Pancreas (tissue), 10 donors: Measurements from ENCODE around the gene PLA2G4E. TPM values are rescaled to one million over a fixed set of nuclear protein-coding genes. Genes with fewer than 3 reads are reported as not detected.

ENCODE experiments used
- ATAC-seq, 4 donors: fragments of 200-7000 bp; cut with Tn5 transposase; one replicate each; pipeline versions ENCODE4 v1.8.0 to v1.9.1; 2020; ENCODE audit warnings: mild to moderate bottlenecking in 4 of 4, moderate library complexity in 4 of 4
- DNase-seq, 6 donors: peaks; one replicate each; pipeline ENCODE4 v3.0.0-alpha.2; 2020
- FAIRE-seq: peaks from 2 replicates; lab custom pipeline; 2012; peaks lifted over from hg19 to GRCh38; lab: Jason Lieb, UNC
- H3K27ac ChIP-seq, 4 donors: fragments of 200-600 bp; sonication (generic); 1 replicate in 3 of 4; 2 replicates in 1 of 4; pipeline versions ENCODE4 v1.5.0 to v1.8.0; 2020
- H3K27me3 ChIP-seq, 4 donors: fragments of 200-600 bp; one replicate each; pipeline ENCODE4 v1.8.0; 2021
- H3K36me3 ChIP-seq, 3 donors: fragments of 200-600 bp; sonication (generic) in 1 of 3; one replicate each; pipeline versions ENCODE4 v1.5.0 to v1.8.0; 2020 to 2021
- H3K4me1 ChIP-seq, 3 donors: fragments of 200-600 bp; one replicate each; pipeline ENCODE4 v1.8.0; 2021
- H3K4me3 ChIP-seq, 4 donors: fragments of 200-600 bp; sonication (generic) in 2 of 4; one replicate each; pipeline versions ENCODE4 v1.5.0 to v1.8.0; 2020 to 2021
- H3K9me3 ChIP-seq, 4 donors: fragments of 200-600 bp; one replicate each; pipeline ENCODE4 v1.8.0; 2021
- CTCF ChIP-seq, 4 donors: fragments of 200-600 bp; sonication (generic) in 3 of 4; IDR thresholded peaks; one replicate each; pipeline versions ENCODE4 v1.5.0 to v1.8.0; 2021; ENCODE audit warnings: antibody characterized with exemption in 4 of 4
- WGBS, 2 donors: extraction: QIAGEN DNeasy Blood & Tissue Kit; methylation state at CpG; one replicate each; pipeline ENCODE4 v1.1.7; 2013; 5-methylcytosine and 5-hydroxymethylcytosine counted together
- intact Hi-C, 3 donors: fragments of 100-400 bp; cut with DNase I; formaldehyde crosslinking; loops; one replicate each; pipeline versions ENCODE4 v1.11.1 to v1.14.2; 2022
- polyA plus RNA-seq, 2 donors: library from polyadenylated mRNA; stranded (reverse); fragments of 200-250 nt; gene quantifications; one replicate each; pipeline ENCODE4 v1.2.3, GENCODE V29; 2013
- total RNA-seq, 6 donors: library from RNA; stranded (reverse); fragmentation: NEBNext Ultra II Directional in 4 of 6; extraction: Animal tissue kit (Norgen Biotek cat#: 25700) in 4 of 6; gene quantifications; one replicate each; pipeline versions ENCODE4 v1.2.1 to v1.2.4, GENCODE V29; 2021 to 2023
- donor health status: healthy with polysubstance abuse.
- donor health status: DM: no; HTN: no; CAD: no; lungs with moderate emphysema.
- donor health status: DM: no; HTN: no; CAD: no.
- donor health status: control.
- donor health status: control.
- donor health status: Bipolar disorder and iron deficiency.
- donor health status: DM: yes; HTN: yes; CAD: no.
- donor health status: DM: no; HTN: no; CAD: no.
- donor health status: DM: no; HTN: no; CAD: no.
- donor health status: DM: yes; HTN: yes; CAD: no.

PLA2G4E gene
- total and polyA plus RNA-seq, 8 donors: 0.05 to 0.06 TPM; not detected in 6

DNA sequence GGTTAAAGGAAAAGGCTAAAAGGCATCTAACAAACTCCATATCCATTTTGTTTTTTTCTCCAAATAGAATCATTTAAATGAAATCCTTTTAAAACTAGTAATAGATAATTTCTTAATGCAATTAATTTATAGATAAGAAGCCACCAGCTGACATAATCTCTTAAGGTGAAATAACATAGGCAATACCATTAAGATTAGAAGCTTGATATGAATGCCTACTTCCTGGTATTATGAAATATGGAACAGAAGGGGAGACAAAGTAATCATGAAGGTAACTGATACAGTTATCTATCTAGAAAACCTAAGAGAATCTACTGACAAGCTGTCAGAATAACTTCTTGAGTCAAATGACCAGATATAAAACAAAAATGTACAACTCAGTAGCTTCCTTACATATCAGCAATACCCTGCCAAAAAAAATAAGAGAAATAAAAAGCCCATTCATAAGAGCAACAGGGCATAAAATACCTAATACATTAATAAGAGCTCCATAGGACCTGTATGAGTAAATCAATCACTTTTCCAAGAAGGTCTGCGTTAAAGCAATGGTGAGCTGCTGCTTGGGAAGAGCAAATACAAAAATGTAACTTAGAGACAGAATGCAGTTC, 59.1 kb downstream of the PLA2G4E start:
- Histone ChIP-seq H3K4me3 (peak overlapping the region in 2 of 4 donors; percentile 1 to 2), H3K27me3 (no peaks in the 10 kb centered on the region), H3K9me3 (no peaks in the 10 kb centered on the region), H3K36me3 (no peaks in the 10 kb centered on the region), H3K4me1 (peaks cover 6 to 37% (median 20%) of the 10 kb centered on the region in 3 donors), H3K27ac (peak overlapping the region in 3 of 4 donors; percentile 63 to 86 (median 84))
- ATAC-seq: peak in 1 of 4 donors; percentile 21
- no peak for DNase-seq
- WGBS, 2 donors: 68% methylated on average over 1 of the region's 1 CpG
- no peak for TF ChIP-seq CTCF (IDR thresholded peaks at IDR 0.05)
- no peak for FAIRE-seq
- intact Hi-C loops: no loop called here

- FAIRE-seq: no peak
- peak overlapping the region; percentile 51 to 86 (median 74) for H3K27ac ChIP-seq
Measured at GRCh38 chr15:41961001-41961518, 59.8 kb downstream of the PLA2G4E start.

GRCh38 chr15:41958002-41958420, 62.8 kb downstream of the PLA2G4E start:
- H3K4me1 ChIP-seq: peaks cover 11 to 41% (median 30%) of the 10 kb centered on the region in 3 donors
- no peak for FAIRE-seq
- peak in 1 of 6 donors; percentile 4 for DNase-seq
- intact Hi-C loops: no loop called here
- no peak for TF ChIP-seq CTCF (IDR thresholded peaks at IDR 0.05)
- peaks cover 0 to 6% (median 0%) of the 10 kb centered on the region in 3 donors for H3K36me3 ChIP-seq
- H3K27me3 ChIP-seq: no peaks in the 10 kb centered on the region
- no peak overlapping the region for H3K4me3 ChIP-seq
- no peaks in the 10 kb centered on the region for H3K9me3 ChIP-seq
- H3K27ac ChIP-seq: peak overlapping the region in 2 of 4 donors; percentile 4 to 31
- no peak for ATAC-seq
- WGBS, 2 donors: 52 to 55% methylated on average over 7 of the region's 7 CpGs

More at GRCh38 chr15:41961001-41961518, 59.8 kb downstream of the PLA2G4E start:
- WGBS, 2 donors: 20 to 23% methylated on average over 2 of the region's 2 CpGs
- Histone ChIP-seq H3K9me3 (no peaks in the 10 kb centered on the region), H3K27me3 (no peaks in the 10 kb centered on the region), H3K4me3 (peak overlapping the region in 2 of 4 donors; percentile 1 to 2), H3K4me1 (peaks cover 5 to 36% (median 24%) of the 10 kb centered on the region in 3 donors), H3K36me3 (no peaks in the 10 kb centered on the region)
- ATAC-seq (peak; percentile 76 to 88 (median 82)), DNase-seq (no peak)
- TF ChIP-seq CTCF (IDR thresholded peaks at IDR 0.05): no peak
- intact Hi-C loops: no loop called here

DNA sequence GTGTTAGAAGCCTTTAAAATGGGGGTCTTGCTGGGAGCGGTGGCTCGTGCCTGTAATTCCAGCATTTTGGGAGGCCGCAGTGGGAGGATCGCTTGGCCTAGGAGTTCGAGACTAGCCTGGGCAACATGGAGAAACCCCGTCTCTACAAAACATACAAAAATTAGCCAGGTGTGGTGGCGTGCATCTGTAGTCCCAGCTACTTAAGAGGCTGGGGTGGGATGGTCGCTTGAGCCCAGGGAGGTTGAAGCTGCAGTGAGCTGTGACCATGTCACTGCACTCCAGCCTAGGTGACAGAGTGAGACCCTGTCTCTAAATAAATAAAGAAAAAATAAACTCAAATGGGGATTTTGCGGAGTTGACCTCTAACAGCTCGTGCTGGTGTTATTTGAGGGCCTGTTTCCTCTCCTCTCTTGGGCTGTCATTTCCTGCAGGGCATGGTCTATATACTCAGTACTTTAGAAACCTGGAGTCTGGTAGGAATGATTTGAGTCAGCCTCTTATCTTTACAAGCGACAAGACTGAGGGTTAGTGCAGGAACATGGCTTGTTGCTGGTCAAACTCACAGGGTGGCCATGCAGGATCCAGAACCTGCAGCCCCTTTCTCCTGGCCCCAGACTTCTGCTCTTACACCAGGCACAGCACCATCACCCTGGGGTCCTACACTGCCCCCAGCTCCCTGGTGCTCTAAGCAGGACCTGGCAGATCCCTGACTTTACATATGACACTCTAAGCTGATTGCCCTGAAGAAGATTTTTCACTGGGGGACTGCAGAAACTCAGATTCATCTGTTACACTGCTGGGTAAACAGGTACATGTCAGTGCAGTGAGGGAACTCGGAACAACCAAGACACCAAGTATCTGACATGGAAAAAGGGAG, 63.6 kb downstream of the PLA2G4E start:
- no peak for TF ChIP-seq CTCF (IDR thresholded peaks at IDR 0.05)
- no peaks in the 10 kb centered on the region for H3K27me3 ChIP-seq
- peaks cover 11 to 40% (median 28%) of the 10 kb centered on the region in 3 donors for H3K4me1 ChIP-seq
- intact Hi-C loops: no loop called here
- WGBS, 2 donors: 77 to 78% methylated on average over 12 of the region's 12 CpGs
- no peak overlapping the region for H3K4me3 ChIP-seq
- DNase-seq (peak in 1 of 6 donors; percentile 7), ATAC-seq (peak in 1 of 4 donors; percentile 5), FAIRE-seq (no peak)
- H3K27ac ChIP-seq: peak overlapping the region in 2 of 4 donors; percentile 4 to 31
- H3K36me3 ChIP-seq: peaks cover 0 to 8% (median 0%) of the 10 kb centered on the region in 3 donors
- no peaks in the 10 kb centered on the region for H3K9me3 ChIP-seq
